Glutamatergic neuron (in vitro differentiated cells): ENCODE data around the gene KLF16. TPM values are rescaled to one million over a fixed set of nuclear protein-coding genes. Genes with fewer than 3 reads are reported as not detected.

ENCODE experiments used
- DNase-seq: peaks from one replicate; pipeline ENCODE4 v3.0.0; 2022
- H3K27ac Mint-ChIP-seq: one replicate; pipeline ENCODE4 v1.8.0; 2020; ENCODE audit warnings: mild to moderate bottlenecking, mixed read lengths, inconsistent platforms; ENCODE audit not compliant: unreplicated experiment
- H3K27me3 Mint-ChIP-seq: one replicate; pipeline ENCODE4 v1.8.0; 2020; ENCODE audit warnings: mild to moderate bottlenecking, moderate library complexity, mixed read lengths, inconsistent platforms; ENCODE audit not compliant: unreplicated experiment
- H3K36me3 Mint-ChIP-seq: one replicate; pipeline ENCODE4 v1.8.0; 2020; ENCODE audit warnings: mild to moderate bottlenecking, mixed read lengths, inconsistent platforms; ENCODE audit not compliant: unreplicated experiment
- H3K4me1 Mint-ChIP-seq: one replicate; pipeline ENCODE4 v1.8.0; 2020; ENCODE audit warnings: mild to moderate bottlenecking, low read depth, mixed read lengths, inconsistent platforms; ENCODE audit not compliant: unreplicated experiment
- H3K4me3 Mint-ChIP-seq: one replicate; pipeline ENCODE4 v1.8.0; 2020; ENCODE audit warnings: mild to moderate bottlenecking, mixed read lengths, inconsistent platforms; ENCODE audit not compliant: unreplicated experiment
- H3K9me3 Mint-ChIP-seq: one replicate; pipeline ENCODE4 v1.8.0; 2020; ENCODE audit warnings: mild to moderate bottlenecking, moderate library complexity, mixed read lengths, inconsistent platforms; ENCODE audit not compliant: unreplicated experiment
- total RNA-seq: library from RNA; stranded (reverse); fragmentation: NEBNext Ultra II Directional; extraction: Animal tissue kit (Norgen Biotek cat#: 25700); gene quantifications from one replicate; pipeline ENCODE4 v1.2.1, GENCODE V29; 2021; ENCODE audit not compliant: unreplicated experiment
- TF ChIP-seq, protein P1 (sequence below): fragments of 200-600 bp; sonication (generic); IDR thresholded peaks from one replicate; pipeline ENCODE4 v1.5.0; 2021; ENCODE audit not compliant: partially characterized antibody, unreplicated experiment

KLF16 gene
- total RNA-seq, 1 donor from 2014 or later: 30.6 TPM

DNA sequence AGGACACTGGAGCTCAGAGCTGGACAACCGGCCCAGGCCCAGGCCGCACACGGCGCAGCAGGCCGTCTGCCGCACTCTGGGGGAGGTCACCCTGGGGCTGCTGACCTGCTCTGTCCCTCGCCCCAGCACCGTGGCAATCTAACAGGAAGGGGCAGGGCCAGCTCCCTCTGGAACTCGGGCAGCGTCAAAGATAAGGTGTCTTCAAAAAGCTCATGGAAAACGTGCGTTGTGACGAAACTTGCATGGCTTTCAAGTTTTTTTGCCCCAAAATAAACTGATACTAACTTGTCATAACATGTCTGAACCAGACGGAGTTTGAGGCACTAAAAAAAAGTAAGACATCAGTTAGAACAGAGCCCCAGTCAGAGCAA, 39.1 kb downstream of the KLF16 start:
- Mint-ChIP-seq H3K27me3 (peaks cover 3% of the 10 kb centered on the region), H3K4me3 (no peak overlapping the region), H3K9me3 (peaks cover 7% of the 10 kb centered on the region), H3K4me1 (peaks cover 6% of the 10 kb centered on the region), H3K27ac (peak overlapping the region; percentile 35), H3K36me3 (no peaks in the 10 kb centered on the region)
- peak; percentile 11 for DNase-seq
- TF ChIP-seq, protein P1, sequence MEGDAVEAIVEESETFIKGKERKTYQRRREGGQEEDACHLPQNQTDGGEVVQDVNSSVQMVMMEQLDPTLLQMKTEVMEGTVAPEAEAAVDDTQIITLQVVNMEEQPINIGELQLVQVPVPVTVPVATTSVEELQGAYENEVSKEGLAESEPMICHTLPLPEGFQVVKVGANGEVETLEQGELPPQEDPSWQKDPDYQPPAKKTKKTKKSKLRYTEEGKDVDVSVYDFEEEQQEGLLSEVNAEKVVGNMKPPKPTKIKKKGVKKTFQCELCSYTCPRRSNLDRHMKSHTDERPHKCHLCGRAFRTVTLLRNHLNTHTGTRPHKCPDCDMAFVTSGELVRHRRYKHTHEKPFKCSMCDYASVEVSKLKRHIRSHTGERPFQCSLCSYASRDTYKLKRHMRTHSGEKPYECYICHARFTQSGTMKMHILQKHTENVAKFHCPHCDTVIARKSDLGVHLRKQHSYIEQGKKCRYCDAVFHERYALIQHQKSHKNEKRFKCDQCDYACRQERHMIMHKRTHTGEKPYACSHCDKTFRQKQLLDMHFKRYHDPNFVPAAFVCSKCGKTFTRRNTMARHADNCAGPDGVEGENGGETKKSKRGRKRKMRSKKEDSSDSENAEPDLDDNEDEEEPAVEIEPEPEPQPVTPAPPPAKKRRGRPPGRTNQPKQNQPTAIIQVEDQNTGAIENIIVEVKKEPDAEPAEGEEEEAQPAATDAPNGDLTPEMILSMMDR: no peak

DNA sequence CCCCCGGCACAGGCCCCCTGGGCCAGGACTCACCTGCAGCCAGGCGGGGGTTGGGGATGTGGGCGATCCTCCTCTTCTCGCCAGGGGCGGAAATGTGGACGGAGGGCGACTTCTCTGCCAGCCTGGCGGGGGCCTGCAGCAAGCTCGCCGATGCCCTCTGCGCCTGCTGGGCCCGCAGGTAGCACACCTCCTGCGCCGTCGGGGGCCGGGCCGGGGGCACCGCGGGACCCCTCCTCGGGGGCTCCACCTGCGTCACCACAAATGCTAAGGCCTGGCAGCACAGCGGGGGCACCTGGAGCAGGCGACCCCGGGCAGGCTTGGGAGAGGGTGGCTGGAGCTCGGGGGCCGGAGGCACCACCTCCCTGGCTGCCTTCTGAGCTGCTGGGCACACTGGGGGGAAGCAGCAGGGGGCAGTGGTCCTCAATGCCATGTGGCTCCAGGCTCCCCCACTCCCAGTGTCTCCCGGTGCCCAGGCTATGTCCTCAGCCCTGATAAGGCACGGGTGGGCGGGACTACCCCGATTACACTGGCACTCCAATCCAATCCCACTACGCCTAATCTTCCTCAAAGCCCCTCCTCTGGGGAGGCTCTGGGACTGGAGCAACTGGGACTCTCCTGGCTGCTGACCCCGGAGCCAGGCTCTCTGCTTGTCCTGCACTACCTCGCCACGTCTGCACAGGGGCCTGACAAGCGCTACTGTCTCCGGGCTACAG, 39.7 kb downstream of the KLF16 start:
- H3K4me1 Mint-ChIP-seq: peaks cover 6% of the 10 kb centered on the region
- H3K4me3 Mint-ChIP-seq: no peak overlapping the region
- H3K27ac Mint-ChIP-seq: no peak overlapping the region
- peaks cover 7% of the 10 kb centered on the region for H3K9me3 Mint-ChIP-seq
- TF ChIP-seq, protein P1: no peak
- H3K36me3 Mint-ChIP-seq: no peaks in the 10 kb centered on the region
- DNase-seq: no peak
- peaks cover 3% of the 10 kb centered on the region for H3K27me3 Mint-ChIP-seq

DNA sequence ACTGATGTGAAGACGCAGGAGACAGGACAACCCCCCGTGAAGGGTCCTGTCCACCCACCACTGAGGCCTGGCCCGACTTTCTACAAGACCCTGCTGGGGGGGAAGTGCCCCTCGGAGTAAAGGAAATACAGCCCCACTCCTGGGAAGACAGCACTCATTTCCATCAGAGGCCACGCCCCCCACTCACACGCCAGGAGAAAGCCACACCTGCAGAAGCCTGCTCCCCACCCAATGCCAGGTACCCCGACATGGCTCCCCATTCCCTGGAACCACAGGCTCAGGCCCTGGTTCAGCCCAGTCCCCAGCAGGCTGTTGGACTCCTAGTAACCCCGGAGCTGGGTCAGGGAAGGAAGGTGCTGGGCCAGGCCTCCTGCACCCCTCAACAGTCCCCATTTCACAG, 40.4 kb downstream of the KLF16 start:
- no peak for DNase-seq
- Mint-ChIP-seq H3K27ac (no peak overlapping the region), H3K36me3 (no peaks in the 10 kb centered on the region), H3K9me3 (peaks cover 7% of the 10 kb centered on the region), H3K4me3 (no peak overlapping the region), H3K4me1 (peaks cover 6% of the 10 kb centered on the region), H3K27me3 (peaks cover 3% of the 10 kb centered on the region)
- TF ChIP-seq, protein P1: no peak

DNA sequence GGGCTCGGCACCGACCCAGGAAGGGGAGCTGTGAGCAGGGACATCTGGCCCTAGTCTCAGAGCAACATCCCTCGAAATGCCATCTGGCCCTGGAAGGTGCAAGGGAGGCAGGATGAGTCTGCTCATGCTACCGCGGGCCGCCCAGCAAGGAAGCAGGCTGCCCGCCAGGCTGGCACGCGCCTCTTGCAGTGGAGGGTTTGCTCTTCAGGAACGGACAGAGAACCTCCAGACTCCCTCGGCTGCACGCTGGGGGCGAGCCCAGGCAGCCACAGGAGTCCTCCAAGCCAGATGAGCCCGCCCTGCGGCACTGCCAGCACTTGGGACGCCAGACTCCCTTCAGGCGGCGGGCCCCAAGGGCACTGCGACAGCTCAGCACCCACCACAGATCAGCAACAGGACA, 41.2 kb downstream of the KLF16 start:
- peaks cover 6% of the 10 kb centered on the region for H3K4me1 Mint-ChIP-seq
- DNase-seq: no peak
- H3K27me3 Mint-ChIP-seq: peaks cover 3% of the 10 kb centered on the region
- H3K27ac Mint-ChIP-seq: no peak overlapping the region
- TF ChIP-seq, protein P1: no peak
- no peak overlapping the region for H3K4me3 Mint-ChIP-seq
- no peaks in the 10 kb centered on the region for H3K36me3 Mint-ChIP-seq
- H3K9me3 Mint-ChIP-seq: peaks cover 7% of the 10 kb centered on the region
